Urinary bladder (tissue), 4 donors: ENCODE data around the gene PSRC1. TPM values are rescaled to one million over a fixed set of nuclear protein-coding genes. Genes with fewer than 3 reads are reported as not detected.

Source experiments
- DNase-seq: peaks from one replicate; pipeline ENCODE4 v3.0.0-alpha.2; 2015; ENCODE audit errors: extremely low spot score
- H3K27ac ChIP-seq: one replicate; pipeline ENCODE4 v1.5.1; 2013; ENCODE audit warnings: low read depth, mild to moderate bottlenecking, moderate library complexity
- H3K36me3 ChIP-seq: one replicate; pipeline ENCODE4 v1.6.1; 2013; ENCODE audit warnings: mild to moderate bottlenecking, moderate library complexity; ENCODE audit not compliant: insufficient read depth
- H3K4me1 ChIP-seq: one replicate; pipeline ENCODE4 v1.6.1; 2013; ENCODE audit warnings: mild to moderate bottlenecking, moderate library complexity; ENCODE audit not compliant: insufficient read depth
- H3K4me3 ChIP-seq: one replicate; pipeline ENCODE4 v1.5.1; 2013; ENCODE audit warnings: low read depth, low read length
- WGBS: extraction: QIAGEN DNeasy Blood & Tissue Kit; methylation state at CpG from one replicate; pipeline ENCODE4 v1.1.7; 2013; 5-methylcytosine and 5-hydroxymethylcytosine counted together
- polyA plus RNA-seq: library from polyadenylated mRNA; stranded (reverse); fragments of 200-250 nt; gene quantifications from one replicate; pipeline ENCODE4 v1.2.3, GENCODE V29; 2013
- total RNA-seq: library from RNA; depleted of rRNA; stranded (reverse); fragments of >200 nt; gene quantifications from one replicate; pipeline ENCODE4 v1.2.3, GENCODE V29; 2014
- donor health status: healthy with polysubstance abuse.
- donor health status: healthy.

PSRC1 gene
- total RNA-seq: 5.3 TPM
- 6.5 TPM for polyA plus RNA-seq

DNA sequence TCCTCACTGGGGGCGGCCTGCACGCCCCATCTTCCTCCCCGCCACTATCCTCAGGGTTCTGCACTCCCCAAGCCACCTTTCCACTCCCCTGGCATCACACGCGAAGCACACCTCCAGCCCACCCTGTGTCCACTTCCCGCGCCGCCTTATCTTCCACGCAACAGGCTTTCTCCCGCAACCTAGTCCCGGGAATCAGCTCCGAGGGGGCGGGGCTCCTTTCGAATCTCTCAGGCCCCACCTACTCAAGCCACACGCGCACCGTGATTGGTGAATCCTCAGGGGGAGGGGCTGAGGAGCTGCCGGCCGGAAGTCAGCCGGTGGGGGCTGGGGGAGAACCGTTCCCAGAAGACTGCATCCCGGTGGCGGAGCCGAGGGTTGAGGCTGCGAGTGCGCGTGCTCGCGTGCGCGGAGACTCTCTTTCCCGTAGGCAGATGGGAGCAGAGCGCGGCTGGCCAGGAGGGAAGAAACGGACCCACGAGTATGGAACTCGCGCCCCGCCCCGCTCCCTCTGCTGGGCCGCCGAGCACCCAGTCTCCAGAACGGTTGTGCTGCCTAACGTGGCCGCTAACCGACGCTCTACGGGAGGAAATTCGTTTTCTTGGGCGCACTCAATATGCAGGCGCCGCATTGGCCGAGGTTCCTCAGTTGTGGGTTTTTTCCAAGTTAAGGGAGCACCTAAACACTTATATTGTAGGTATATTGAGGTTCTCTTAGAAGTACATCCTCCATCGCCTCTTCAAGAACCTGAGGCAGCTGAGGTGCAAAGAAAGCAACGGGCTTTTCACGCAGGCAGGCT lies at the start of gene PSRC1:
Gene PSRC1 (minus strand): TSS at position 194 of the 796 bp plus-strand sequence.
- under 1% methylated on average over 56 of the region's 56 CpGs for WGBS
- Histone ChIP-seq H3K4me3 (peak within 1 kb of the TSS; percentile 57), H3K36me3 (no peaks in the 10 kb centered on the region), H3K27ac (peak within 1 kb of the TSS; percentile 74), H3K4me1 (no peaks in the 10 kb centered on the region)
- peak; percentile 91 for DNase-seq

DNA sequence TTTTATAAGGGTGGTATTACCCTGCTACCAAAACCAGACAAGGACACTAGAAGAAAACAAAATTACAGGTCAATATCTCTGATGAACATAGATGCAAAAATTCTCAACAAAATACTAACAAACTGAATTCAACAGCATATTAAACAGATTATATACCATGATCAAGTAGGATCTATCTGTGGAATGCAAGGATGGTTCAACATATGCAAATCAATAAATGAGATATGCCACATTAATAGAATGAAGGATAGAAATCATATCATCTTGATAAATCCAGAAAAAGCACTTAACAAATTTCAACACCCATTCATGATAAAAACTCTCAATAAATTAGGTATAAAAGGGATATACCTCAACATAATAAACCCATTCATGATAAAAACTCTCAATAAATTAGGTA lies 48.2 kb upstream of the PSRC1 start:
- H3K4me1 ChIP-seq: no peaks in the 10 kb centered on the region
- no peak for DNase-seq
- peaks cover 2% of the 10 kb centered on the region for H3K36me3 ChIP-seq
- H3K4me3 ChIP-seq: no peak overlapping the region
- no peak overlapping the region for H3K27ac ChIP-seq

DNA sequence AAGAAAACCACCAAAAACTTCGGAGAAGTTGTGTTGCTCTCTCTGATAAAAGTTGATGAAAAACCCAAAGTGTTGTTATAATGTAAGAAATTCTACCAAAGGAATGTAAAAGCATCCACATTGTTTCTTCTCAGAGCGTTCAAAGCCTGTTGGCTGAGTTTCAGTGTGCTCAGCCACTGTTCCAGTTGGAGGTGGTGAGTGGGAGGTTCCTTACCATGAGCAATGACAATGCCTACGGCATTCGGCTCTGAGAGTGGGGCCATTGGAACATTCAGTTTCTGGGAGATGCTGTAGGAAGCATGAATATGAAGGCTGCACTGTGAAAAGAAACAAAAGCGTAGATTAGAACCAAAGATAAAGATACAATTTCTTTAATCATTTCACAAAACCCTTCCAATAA lies 44.3 kb upstream of the PSRC1 start:
- H3K27ac ChIP-seq: no peak overlapping the region
- WGBS: 85% methylated on average over 5 of the region's 5 CpGs
- no peak overlapping the region for H3K4me3 ChIP-seq
- no peak for DNase-seq
- peaks cover 4% of the 10 kb centered on the region for H3K36me3 ChIP-seq
- H3K4me1 ChIP-seq: no peaks in the 10 kb centered on the region

DNA sequence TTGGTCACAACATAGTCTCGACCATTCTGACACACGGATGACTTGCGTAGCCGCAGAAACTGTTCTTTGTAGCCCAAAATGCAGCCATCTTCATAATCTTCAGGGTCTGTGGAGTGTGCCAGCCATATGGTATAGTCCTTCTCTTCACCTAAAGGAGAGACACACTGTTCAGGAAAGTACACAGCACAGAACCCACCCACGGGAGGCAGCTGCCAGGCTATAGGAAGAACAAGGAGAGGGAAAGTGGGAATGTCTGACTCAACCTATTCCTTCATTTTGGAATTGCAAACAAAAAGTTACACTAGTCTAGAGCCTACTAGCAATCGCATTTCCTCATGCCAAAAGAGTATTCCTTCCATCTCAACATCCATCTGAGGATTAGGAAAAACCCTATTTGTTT lies 40.0 kb upstream of the PSRC1 start:
- 93% methylated on average over 6 of the region's 6 CpGs for whole genome bisulfite sequencing
- H3K4me1 ChIP-seq: no peaks in the 10 kb centered on the region
- peaks cover 4% of the 10 kb centered on the region for H3K36me3 ChIP-seq

DNA sequence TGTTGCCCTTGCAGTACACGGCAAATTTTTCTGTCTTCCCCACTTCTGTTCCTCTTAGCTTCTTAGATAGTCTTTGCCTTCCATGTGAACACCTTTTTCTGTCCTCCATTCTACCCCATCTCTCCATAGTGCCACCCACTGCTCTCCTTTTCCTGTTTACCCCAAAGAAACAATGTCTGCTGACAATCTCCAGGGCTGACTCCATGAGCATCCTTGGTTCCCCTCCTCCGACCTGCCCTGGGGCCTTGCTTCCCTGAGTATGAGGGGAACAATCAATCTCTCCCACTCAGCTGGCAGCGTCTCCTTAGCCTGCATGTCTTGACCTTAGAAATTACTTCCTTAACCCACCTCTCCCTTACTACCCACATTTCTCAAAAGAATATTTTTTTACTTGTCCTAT lies 36.2 kb upstream of the PSRC1 start:
- Histone ChIP-seq H3K36me3 (no peaks in the 10 kb centered on the region), H3K27ac (no peak overlapping the region), H3K4me3 (no peak overlapping the region), H3K4me1 (no peaks in the 10 kb centered on the region)
- DNase-seq: no peak
- WGBS: 90% methylated on average over 3 of the region's 3 CpGs

More for the DNA sequence above, 40.0 kb upstream of the PSRC1 start:
- no peak for DNase-seq
- Histone ChIP-seq H3K27ac (no peak overlapping the region), H3K4me3 (no peak overlapping the region)

DNA sequence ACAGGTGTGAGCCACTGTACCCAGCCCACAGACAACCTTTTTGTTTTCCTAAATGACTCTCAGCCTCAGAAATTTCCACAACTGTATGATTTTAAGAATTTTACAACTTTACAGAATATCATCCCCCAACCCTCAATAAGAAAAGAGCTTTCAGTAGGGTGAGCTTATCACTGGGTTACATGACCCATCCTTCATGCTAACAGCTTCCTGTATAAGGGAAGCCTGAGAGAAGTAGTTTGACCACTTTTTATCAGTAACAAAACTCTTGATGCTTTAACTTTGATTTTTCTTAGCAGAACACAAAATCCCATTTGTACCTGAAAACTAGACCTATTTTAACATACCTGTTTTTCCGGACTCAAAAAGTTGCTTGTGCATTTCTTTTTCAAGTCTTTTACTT lies 33.6 kb upstream of the PSRC1 start:
- no peak for DNase-seq
- no peaks in the 10 kb centered on the region for H3K4me1 ChIP-seq
- no peaks in the 10 kb centered on the region for H3K36me3 ChIP-seq
- 94% methylated on average over 1 of the region's 1 CpG for WGBS
- H3K4me3 ChIP-seq: no peak overlapping the region
- H3K27ac ChIP-seq: no peak overlapping the region

DNA sequence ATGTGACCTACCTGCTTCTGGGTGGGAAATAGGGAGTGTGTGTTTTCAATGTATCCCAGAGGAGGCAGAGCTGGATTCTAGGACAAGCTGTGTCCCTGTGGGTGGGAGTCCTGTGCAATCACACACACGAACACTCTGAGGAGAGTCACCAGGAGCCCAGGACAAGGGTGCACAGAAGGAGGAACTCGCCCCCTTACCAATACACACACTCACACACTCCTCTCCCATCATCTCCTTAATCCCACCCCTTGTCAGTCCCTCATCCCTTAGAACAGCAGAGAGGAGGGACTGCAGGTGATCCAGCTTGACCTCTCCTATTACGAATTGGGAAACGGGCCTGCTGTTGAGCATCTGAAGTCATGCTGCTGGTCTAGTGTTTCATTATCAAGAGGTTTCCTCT lies 32.3 kb upstream of the PSRC1 start:
- H3K27ac ChIP-seq: no peak overlapping the region
- H3K36me3 ChIP-seq: no peaks in the 10 kb centered on the region
- no peaks in the 10 kb centered on the region for H3K4me1 ChIP-seq
- DNase-seq: no peak
- 94% methylated on average over 4 of the region's 4 CpGs for WGBS
- H3K4me3 ChIP-seq: no peak overlapping the region

DNA sequence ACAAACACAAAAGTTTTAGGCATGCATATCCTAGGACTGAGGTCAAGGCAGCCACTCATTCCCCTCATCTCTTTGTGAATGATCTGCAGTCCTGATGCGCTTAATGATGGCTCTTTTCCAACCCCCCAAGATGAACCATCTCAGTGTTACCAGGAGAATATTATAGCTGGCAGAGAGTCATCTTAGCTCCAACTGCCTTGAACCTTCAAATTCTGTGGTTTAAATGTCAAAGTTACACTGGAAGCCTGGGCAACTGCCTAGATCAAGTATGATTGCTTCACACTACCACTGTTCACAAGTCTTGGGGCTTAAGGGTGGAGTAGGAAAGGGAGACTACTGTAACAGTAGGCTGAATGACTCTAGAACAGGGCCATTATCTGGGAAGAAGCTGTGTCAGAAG lies 31.9 kb upstream of the PSRC1 start:
- DNase-seq: no peak
- Histone ChIP-seq H3K4me1 (no peaks in the 10 kb centered on the region), H3K4me3 (no peak overlapping the region), H3K27ac (no peak overlapping the region), H3K36me3 (no peaks in the 10 kb centered on the region)
- 98% methylated on average over 1 of the region's 1 CpG for WGBS

DNA sequence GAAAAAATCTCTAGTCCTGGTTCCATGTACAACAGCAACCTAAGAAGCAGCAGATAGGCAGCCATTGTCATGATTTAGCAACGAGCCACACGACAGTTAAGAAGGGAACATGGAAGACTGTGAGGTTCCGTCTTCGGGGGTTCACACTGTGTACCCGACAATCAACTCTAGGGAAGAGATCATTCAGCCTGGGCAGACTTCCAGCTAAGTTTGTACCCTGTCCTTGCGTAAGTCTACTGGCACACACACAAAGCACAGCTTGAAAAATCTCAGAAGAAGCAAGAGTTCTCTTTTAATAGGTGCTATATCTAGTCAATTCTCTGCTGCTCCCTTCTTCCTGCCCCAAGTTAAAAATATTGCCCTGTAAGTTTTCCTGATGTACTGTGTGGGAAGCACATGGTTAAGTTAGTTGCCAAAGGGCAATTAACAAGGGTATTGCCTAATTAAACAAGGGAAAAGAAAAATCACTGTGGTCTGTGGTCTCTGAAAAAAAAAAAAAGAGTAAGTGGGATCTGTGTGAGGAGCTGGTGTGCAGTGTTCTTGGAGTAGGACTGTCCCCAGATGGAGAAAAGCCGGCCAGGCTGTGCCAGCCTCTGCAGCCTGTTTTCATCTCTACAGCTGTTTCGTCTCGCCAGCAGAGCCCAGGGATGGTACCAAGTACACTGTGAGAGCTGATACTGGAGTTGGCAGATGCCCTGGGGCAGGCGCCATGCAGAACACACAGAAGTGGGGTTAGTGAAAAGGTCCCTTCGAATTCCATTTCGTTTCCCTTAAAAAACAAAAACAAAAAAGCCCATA lies 30.2 kb upstream of the PSRC1 start:
- DNase-seq: no peak
- H3K4me1 ChIP-seq: no peaks in the 10 kb centered on the region
- no peak overlapping the region for H3K27ac ChIP-seq
- 88% methylated on average over 12 of the region's 12 CpGs for WGBS
- no peaks in the 10 kb centered on the region for H3K36me3 ChIP-seq
- no peak overlapping the region for H3K4me3 ChIP-seq

DNA sequence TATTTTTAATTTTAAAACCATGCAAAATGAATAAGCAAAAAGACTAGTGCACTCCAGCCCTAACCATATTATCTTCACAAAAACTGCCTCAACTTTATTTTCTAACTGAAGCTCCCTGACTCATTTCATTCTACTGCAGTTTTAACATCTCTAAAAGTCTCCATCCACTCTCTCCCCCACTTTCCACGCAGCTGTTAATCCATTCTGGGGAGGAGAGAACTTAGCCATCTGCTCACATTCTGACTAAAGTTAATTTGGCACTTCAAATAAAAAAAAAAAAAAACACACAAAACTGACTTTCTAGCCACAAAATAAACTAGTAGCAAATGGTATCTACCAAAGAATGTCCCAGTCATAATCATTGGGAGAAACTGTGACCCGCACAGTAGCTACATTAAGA lies 29.3 kb upstream of the PSRC1 start:
- DNase-seq: no peak
- 89% methylated on average over 2 of the region's 2 CpGs for WGBS
- Histone ChIP-seq H3K27ac (no peak overlapping the region), H3K4me3 (no peak overlapping the region), H3K4me1 (no peaks in the 10 kb centered on the region), H3K36me3 (no peaks in the 10 kb centered on the region)

DNA sequence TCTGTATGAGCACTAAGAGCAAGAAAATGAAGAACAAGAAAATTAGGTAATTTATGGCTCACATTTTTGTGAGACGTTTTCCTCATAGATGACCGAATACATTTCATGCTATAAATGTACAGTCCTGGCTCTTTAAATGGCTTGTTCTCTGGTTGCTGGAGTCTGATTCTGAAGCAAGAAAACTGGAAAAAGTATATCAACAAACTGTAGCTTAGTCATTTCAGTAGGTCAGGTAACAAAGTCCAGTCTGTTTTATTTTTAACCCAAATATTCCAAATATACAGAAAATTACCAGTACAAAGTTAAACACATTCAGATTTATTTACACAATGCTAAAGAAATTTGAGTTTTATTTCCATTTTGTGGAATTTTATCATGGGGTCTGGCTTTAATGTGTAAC lies 26.4 kb upstream of the PSRC1 start:
- DNase-seq: no peak
- no peaks in the 10 kb centered on the region for H3K4me1 ChIP-seq
- no peak overlapping the region for H3K4me3 ChIP-seq
- H3K36me3 ChIP-seq: no peaks in the 10 kb centered on the region
- WGBS: 40% methylated on average over 2 of the region's 2 CpGs
- H3K27ac ChIP-seq: no peak overlapping the region

DNA sequence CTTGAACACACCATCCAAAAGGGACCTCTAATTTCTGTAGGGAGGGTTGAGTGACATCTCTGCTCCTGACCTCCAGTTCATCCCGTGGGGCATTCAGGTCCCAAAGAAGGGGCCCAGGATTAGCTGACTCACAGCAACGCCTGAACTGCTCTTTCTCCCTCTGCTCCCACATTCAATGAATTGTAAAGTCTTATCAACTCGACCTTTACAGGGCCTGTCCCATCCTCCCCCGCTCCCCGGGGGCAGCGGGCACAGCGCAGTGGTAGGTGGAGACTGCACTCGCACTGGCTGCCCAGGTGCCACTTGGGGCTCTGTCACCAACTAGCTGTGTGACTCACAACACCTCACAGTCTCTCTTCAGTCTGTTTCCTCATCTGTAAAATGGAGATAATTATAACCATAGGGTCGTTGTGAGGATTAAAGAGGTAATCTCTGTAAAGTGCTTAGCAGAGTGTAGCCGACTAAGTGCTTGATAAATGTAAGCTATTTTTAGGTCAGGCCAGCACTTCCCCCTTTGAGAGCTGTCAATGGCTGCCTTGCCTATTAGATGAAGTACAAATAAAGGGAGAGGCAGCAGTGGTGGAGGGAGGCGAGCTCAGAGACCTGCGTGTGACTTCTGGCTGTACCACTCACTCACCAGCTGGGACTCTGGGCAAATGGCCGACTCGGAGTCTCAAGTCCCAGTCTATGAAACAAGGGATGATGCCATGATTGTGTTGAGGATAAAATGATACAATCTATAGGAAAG lies 24.5 kb upstream of the PSRC1 start:
- no peak for DNase-seq
- Histone ChIP-seq H3K4me1 (no peaks in the 10 kb centered on the region), H3K27ac (no peak overlapping the region), H3K4me3 (no peak overlapping the region), H3K36me3 (no peaks in the 10 kb centered on the region)
- WGBS: 46% methylated on average over 14 of the region's 14 CpGs

DNA sequence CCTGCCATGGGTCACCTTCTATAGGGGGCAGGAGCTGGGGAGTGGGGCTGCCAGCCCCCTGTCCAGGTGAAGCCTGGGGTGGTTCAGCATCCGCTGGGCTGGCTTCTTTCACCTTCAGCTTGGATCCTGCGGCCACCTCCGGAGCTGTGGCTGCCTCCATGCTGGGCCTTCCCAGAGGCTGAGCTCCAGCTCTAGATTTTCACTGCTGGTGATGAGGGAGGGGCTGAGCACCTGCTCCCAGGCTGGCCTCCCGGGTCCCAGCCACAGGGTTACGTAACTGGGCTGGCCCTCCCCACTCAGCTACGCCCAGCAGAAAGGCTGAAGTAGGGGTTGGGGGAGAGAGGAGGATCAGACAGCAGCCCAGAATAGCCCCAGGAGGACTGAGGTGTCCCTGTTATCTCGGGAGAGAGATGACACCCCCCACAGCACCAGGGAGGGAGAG lies 23.9 kb upstream of the PSRC1 start, which contains the start of gene MYBPHL:
Gene MYBPHL (minus strand): TSS at position 180 of the 442 bp plus-strand sequence. CDS start 20 bp downstream, at position 160.
- H3K36me3 ChIP-seq: no peaks in the 10 kb centered on the region
- H3K4me1 ChIP-seq: no peaks in the 10 kb centered on the region
- H3K4me3 ChIP-seq: no peak within 1 kb of the TSS
- 70% methylated on average over 7 of the region's 7 CpGs for WGBS
- no peak within 1 kb of the TSS for H3K27ac ChIP-seq
- DNase-seq: no peak
